GM19372 (cell line): ENCODE data around the gene KRTAP10-3.
"Not testable (repeated sequence)": the region's sequence is repeated elsewhere in the genome, so short reads cannot be mapped to it uniquely, and the experiment has no call there.

Experiments
- ATAC-seq: cut with Tn5 transposase; IDR thresholded peaks from one replicate; pipeline ENCODE4 v1.9.1; 2021; ENCODE audit warnings: mild to moderate bottlenecking, low read depth, moderate library complexity; ENCODE audit not compliant: unreplicated experiment

Gene KRTAP10-3

DNA sequence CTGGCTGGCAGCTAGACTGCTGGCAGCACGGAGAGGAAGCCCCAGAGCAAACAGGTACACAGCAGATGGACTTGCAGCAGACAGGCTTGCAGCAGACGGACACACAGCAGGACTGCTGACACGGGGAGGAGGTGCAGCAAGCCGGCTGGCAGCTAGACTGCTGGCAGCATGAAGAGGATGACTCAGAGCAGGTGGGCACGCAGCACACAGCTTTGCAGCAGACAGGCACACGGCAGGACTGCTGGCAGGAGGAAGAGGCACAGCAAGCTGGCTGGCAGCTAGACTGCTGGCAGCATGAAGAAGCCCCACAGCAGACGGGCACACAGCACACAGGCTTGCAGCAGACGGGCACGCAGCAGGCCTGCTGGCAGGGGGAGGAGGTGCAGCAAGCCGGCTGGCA, 7.8 kb downstream of the KRTAP10-3 start:
- ATAC-seq = no peak

DNA sequence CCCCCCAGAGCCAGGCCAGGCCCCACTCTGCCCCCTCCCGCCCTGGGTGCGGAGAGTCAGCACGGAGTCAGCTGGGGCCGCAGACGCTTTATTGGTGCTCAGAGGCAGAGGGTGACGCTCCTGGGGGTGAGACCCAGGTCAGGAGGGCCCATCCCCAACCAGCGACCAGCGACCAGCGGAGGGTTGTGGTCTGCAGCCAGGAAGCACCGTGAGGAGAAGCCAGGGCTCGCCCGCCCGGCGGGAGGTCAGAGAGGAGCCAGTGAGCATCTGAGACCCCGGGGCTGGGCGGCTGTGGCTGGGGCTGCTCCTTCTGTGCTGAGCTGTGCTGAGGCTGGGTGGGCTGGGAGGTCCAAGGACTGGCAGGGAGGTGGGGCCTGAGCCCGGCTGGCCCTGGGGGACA, 8.3 kb downstream of the KRTAP10-3 start:
- ATAC-seq = not testable (repeated sequence)

DNA sequence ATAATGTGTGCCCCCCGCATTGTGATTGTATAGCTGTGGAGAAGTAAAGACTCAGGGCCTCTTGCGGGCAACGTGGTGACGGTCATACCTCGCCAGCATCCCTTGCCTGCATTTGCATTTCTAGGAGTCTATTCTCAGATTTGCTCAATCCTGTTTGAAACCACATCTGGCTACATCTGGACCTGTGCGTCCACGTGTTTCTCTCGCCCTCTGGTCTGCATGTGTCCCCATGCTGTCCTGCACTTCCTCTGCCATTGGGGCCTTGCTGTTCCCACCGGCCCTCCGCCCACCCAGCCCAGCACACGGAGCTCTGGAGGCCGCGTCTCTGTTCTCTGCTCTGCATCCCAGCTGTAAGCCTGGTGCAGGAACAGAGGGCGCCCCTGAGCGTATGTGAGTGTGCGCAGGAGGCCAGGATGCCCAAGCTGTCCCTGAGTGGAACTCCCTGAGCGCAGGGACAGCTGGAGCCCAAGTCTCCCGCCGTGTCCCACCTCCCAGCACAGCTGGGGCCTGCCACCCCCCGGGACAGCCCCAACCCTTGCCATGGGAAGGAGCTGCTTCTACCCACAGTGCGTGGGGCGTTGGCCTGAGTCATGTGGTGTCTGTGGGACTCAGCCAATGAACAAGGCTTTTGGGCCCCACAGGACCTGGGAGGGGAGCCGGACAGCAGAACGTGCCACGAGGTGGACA, 8.9 kb downstream of the KRTAP10-3 start:
- ATAC-seq = no peak

DNA sequence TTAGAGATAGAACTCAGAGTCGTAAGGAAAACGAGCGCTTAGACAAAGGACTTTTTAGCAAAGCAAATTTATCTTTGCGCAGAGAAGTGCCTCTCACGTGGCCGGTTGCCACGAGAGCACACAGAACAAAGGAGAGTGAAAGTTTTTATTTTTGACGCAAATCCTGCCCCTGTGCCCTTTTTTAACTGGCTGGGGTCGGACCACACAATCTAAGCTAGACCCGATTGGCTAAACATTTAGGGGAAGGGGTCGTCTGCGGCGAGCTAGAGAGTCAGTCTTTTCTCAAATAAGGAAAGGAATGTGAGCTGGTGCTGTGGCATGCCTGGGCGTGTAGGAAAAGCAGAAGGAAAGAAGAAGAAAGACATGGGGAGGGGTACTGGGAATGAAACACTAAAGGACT, 9.7 kb downstream of the KRTAP10-3 start:
- no peak for ATAC-seq

DNA sequence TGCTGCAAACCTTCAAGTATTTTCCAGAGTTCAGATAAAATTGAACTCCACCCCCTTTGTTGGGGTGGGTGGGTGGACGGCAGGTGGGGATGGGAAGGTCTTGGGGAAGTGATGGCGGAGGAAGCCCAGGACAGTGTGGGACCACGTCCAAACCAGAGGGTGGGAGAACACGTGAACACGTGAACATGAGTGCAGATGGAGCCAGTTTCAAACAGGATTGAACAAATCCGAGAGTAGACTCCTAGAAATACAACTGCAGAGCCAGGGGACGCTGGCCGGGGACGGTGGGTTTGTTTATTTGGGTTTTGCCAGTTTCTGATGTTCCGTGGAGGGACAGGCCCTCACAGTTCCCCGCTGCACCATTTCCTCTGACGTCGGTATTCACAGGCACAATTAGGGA, 10.2 kb downstream of the KRTAP10-3 start:
- ATAC-seq = no peak

DNA sequence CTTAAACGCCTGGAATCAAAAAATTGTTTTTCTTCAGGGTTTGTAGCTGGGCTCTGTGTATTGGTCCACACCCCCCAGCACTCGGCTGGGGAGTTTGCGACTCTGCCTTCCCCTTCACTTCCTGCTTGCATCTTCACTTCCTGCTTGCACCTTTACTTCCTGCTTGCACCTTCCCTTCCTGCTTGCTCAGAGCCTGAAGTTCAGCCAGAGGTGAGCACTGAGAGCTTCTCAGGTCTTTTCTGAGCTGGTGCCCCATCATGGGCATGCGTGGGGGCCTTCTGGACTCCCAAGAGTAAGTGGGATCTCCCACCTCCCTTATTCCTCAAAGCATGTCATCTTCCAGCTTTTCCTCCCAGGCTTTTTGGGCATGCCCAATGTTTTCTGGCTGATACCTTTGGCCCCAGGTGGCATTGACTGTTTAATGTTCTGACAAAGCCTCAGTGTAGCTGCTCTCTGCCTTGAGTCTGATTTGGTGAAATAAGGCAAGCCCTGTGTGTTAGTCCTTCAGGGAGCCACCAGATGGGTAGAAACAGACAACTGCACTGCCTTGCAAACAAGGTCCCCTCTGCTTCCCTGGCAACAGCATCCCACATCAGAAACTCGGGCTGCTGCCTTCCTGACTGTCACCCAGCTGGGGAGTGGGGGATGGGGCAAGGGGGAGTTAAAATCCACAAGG, 10.8 kb downstream of the KRTAP10-3 start:
- no peak for ATAC-seq

DNA sequence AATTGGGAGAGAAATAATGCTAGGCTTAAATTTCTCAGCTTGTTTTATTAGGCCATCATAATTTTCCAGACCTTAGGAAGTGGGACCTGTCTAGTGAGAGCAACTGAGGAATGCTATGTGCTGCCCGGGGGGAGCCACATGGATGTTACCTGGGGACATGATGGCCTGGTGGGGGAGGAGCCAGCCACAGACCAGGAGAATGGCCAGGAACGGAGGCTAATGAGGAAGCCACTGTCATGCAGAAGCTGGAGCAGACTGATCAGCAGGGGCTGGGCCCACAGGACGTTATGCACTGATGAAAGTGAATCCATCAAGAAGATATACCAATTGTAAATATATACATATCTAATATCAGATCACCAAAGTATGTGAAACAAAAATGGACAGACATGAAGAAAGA, 14.0 kb downstream of the KRTAP10-3 start:
- no peak for ATAC-seq

DNA sequence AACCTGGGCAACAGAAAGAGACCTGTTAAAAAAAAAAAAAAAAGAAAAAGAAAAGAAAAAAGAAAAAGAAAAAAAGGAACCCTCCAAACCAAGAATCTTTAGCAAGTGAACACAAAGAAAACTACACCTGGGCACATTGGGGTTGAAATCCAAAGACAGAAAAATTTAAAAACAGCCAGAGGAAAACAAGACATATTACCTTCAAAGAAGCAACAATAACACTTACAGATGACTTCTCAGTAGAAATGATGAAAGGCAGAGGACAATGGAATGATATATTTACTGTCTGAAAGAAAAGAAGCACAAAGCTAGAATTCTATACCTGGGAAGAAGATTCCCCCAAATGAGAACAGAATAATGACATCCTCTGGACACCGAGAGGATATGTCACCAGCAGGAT, 15.9 kb downstream of the KRTAP10-3 start:
- no peak for ATAC-seq

DNA sequence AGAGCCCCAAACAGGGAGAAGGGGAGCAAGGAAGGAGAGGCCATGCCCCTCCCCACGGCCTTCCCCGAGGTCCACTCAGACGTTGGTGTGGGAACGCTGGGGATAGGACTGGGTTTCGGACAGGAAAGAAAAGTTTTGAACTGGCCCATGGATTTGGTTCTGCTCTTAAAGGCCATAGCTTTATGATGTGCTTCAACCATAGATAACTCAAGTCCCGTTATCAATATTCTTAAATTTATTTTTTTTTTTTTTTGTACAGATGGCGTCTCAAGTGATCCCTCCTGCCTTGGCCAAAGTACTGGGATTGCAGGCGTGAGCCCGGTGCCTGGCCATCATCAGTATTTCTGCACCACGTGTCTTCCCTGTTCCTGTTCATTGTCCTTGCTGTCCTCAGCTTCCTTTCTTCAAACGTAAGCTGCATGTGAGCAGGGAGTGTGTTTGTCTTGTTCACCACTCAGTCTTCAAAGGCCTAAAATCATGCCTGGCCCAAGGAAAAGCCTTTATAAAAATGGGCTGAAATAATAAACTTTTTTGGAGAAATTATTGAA, 17.8 kb downstream of the KRTAP10-3 start:
- ATAC-seq = no peak

DNA sequence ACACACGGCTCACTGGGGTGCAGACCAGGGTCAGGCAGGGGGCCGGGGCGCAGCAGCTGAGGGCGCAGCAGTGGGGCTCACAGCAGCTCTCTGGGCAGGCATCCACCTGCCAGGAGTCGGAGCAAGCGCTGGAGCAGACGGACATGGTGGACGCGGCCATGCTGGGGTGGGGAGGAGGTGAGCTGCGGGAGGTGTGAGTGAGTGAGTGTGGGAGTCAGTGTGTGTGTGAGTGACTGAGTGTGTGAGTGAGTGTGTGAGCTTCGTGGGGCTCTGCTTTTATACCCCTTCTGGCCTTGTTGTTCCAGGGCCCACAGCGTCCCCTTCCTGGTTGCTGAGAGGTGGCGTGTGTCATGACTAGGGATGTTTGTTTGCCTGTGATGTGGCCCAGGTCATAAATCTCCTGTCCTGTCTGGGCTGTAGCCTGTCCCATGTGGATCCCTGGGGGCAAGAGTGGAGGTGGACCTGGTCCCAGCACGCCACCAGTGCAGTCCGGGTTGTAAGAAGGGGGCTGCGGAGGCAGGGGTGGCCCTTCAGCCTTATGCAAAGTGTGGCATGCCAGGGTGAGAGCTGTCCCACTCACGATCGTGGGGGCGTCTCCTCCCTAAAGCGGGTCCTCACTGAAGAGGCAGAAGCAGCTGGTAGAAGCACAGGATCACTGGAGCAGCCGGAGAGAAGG, 18.5 kb downstream of the KRTAP10-3 start, which contains the start of gene KRTAP10-1:
KRTAP10-1 (minus strand) TSS at position 205 of the 676 bp plus-strand sequence; CDS start at position 160, 45 bp downstream.
- ATAC-seq = no peak

DNA sequence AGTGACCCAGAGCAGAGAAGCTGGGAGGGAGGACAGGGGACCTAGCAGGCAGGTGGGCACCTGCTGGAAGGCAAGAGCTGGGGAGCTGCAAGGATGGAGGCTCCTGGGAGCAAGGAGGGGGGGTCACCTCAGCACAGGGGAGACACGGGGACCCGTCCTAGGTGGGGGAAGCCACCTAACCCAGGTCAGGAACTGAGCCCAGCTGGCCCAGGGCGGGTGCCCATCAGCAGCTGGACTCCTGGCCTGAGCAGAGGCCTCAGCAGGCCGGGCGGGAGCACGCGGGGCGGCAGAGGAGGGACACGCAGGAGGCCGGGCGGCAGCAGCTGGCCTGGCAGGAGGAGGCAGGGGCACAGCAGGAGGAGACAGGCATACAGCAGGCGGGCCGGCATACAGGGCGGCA, 19.5 kb downstream of the KRTAP10-3 start:
- ATAC-seq = no peak

DNA sequence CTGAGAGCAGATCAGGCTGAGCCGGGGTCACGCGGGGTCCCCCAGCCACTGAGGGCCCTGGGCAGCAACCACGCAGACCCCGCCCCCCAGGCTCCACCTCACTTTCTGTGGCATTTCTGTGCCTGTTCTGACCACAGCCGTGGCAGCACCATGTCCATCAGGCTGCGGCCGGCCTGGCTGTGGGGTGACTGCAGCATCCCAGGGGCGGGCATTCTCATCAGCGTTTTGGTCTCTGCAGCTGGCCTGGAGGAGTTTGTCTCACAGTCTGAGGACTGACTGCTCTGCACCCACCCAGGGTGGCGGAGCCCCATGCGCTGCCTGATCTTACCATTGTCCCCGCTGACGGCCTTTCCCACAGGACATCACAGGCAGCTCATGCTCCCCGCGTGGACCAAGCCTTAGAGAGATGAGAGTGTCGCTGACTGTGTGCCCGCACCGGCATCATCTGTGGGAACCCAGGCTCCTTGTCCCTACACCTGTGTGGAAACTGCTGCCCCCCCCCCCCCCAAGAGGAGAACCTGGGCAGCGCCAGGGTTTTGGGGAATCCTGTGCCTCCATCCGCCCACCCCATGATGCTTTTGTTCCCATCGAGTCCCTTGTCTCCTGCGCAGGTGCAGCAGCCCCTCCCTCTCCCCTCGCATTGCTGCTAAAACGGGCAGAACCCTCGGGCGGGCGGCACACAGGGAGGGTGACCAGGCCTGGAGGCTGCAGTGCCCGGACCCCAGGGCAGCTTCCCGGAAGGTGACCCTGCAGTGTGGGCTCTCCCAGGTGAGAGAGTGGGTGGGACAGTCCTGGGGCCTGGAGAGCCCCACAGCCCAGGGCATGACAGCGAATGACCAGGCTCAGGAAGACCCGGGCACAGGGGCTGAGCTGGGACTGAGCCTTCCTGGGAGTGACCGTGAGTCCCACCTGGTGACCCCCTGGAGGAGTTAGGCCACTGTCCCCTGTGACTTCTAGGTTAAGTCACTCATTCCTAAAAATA, 20.4 kb downstream of the KRTAP10-3 start:
- ATAC-seq = no peak

DNA sequence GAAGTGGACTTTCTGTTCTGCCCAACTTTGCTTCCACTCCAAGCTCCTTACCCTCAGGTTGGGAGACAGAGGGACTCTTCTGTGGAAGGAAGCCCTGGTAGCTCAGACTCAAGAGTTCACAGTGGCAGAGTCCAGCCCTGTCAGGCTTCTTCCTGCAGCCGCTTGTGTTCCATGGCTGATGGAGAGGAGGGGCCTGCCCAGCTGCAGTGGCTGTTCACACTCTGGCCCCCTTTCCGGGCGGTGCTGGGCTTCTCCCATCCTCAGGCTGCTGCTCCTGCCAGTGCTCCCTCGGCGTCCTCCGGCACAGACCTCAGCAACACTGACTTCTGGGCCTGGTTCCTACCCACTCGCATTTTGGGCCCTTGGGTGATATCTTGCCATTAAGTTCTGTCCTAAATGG, 22.6 kb downstream of the KRTAP10-3 start:
- ATAC-seq = no peak

DNA sequence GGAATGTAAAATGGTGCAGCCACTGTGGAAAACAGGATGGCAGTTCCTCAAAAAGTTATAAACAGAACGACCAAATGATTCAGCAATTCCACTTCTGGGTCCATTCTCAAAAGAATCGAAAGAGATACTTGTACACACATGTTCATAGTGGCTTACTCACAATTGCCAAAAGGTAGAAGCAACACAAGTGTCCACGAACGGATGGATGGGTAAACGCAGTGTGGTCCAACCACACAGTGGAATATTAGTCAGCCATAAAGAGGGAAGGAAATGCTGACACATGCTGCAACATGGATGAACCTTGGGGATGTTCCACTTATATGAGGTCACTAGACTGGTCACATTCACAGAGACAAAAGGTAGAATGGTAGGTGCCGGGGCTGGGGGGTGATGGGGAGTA, 23.9 kb downstream of the KRTAP10-3 start:
- ATAC-seq = no peak

DNA sequence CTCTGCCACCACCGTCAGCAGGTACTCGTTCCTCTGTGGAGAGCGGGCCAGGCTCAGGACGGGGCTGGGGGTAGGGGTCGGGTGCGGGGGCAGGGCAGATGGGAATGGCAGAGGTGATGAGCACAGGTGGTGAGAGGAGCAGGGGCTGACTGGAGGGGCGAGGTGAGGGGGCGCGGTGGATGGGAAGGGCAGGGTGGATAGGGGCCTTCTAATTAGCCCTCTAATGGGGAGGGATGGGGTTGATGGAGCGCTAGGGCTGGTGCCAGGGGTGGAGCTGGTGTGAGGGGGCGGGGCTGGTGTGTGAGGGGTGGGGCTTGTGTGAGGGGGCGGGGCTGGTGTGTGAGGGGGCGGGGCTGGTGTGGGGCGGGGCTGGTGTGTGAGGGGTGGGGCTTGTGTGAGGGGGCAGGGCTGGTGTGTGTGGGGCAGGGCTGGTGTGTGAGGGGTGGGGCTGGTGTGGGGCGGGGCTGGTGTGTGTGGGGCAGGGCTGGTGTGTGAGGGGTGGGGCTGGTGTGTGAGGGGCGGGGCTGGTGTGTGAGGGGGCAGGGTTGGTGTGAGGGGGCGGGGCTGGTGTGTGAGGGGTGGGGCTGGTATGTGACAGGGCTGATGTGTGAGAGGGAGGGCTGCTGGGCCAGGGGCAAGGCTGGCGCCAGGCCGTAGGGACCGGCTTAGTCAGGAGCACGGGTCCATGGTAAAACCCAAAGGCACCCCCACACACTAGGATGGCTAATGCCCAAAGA, 24.5 kb downstream of the KRTAP10-3 start:
- no peak for ATAC-seq

DNA sequence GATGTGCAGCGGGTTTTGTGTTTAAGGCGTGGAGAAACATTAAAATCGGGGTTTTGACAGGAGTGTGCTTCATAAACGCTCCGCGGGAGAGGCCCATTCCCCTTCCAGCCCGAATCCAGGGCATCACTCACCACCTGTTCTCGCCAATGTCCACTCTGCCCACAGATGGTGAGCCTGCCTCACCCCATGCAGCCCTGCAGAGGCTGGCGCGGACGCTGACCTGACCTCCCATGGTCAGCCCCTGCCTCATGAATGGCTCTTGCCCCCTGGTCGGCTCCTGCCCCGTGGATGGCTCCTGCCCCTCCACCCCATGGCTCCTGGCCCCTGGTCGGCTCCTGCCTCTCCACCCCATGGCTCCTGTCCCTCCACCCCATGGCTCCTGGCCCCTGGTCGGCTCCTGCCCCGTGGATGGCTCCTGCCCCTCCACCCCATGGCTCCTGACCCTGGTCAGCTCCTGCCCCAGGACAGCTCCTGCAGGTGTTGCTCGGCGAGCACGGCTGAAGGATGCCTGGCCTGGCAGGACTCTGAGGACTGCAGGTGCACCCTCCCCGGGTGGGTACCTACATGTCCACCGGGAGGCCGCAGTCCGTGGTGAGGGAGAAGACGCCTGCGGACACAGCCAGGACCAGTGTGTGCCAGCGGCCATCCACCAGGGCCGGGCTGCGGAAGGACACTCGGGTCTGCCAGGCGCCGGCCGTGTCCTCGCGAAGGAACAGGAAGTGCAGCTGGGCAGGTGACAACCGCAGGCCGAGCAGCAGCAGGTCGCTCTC, 25.3 kb downstream of the KRTAP10-3 start:
- ATAC-seq = no peak

DNA sequence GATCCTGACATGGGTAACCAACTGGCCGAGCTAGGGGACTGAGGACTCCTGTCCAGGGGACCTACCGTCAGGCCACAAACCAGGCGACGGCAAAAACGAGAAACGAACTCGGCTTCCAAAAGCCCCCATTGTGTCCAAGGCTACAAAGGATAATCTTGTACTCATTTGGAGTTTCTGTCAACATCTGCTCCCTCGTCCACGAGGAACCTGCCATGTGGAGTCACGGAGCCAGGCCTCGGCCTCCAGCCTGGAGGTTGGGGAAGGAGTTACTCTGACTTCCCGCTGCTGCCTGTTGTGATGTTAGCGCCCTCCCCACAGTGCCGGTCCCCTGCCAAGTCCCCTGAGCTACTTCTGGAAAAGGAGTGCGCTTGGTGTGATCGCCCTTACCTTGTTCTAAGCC, 25.9 kb downstream of the KRTAP10-3 start:
- ATAC-seq = no peak

DNA sequence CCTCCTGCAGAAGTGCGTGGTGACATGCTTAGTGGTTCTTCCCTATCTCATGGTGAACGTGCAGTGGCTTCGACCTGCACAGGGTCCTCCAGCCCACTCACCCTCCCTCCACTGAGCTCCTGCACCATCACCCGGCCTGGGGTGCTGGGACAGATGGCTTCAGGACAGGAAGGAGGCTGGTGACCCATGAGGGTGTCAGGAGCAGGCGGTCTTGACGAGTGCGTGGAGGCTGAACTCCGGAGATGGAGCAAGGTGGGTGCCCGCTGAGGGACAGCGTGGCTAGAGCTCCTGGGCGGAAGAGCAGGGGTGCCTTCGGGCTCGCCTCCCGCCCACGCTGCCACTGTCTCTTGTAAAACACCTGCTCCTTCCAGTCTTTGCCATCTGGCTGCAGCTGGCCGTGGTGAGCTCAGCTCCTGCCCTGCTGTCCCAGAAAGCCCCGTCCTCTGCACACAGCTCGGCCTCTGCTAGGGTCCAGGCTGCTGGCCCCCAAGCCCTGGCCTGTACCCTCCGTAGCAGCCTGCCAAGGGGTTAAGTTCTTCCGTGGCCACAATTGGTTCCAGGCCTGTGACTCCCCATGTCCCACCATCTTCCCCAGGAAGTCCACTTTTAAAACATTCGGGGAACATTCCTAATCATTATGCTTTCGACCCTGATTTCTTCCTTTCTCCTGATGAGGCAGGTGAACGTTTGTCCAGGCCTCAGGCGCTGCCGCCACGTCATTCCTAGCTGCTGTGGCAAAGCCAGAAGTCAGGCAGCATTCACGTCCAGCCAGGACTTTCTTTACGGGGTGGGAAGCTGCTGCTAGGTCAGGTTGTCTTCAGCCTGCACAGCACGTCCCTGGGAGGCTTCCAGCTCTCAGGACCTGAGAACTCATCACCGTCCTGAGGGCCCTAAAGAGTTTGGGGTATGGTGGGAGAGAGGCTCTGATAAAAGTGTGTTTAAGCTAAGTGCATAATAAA, 26.7 kb downstream of the KRTAP10-3 start:
- no peak for ATAC-seq
